KMS-11 (cell line): Measurements from ENCODE around the gene KSR2.

Experiments used
- H2AFZ ChIP-seq: fragments of 200-600 bp; sonication (generic); 2 replicates; pipeline ENCODE4 v1.6.1; 2016; ENCODE audit warnings: antibody characterized with exemption, mixed run types, low read depth
- H3K27ac ChIP-seq: fragments of 200-600 bp; sonication (generic); 2 replicates; pipeline ENCODE4 v1.6.1; 2016; ENCODE audit warnings: mild to moderate bottlenecking, mixed run types
- H3K27me3 ChIP-seq: fragments of 200-600 bp; sonication (generic); 2 replicates; pipeline ENCODE4 v1.6.1; 2017; ENCODE audit warnings: mild to moderate bottlenecking, low read depth, mixed run types, moderate library complexity; ENCODE audit not compliant: insufficient read depth
- H3K36me3 ChIP-seq: fragments of 200-600 bp; sonication (generic); 2 replicates; pipeline ENCODE4 v1.6.1; 2017; ENCODE audit warnings: mild to moderate bottlenecking, mixed run types; ENCODE audit not compliant: insufficient read depth
- H3K4me1 ChIP-seq: fragments of 200-600 bp; sonication (generic); 2 replicates; pipeline ENCODE4 v1.6.1; 2016; ENCODE audit warnings: mild to moderate bottlenecking, low read depth, mixed run types; ENCODE audit not compliant: poor library complexity, severe bottlenecking
- H3K4me2 ChIP-seq: fragments of 200-600 bp; sonication (generic); 2 replicates; pipeline ENCODE4 v1.7.0; 2016; ENCODE audit warnings: mild to moderate bottlenecking, mixed run types
- H3K4me3 ChIP-seq: fragments of 200-600 bp; sonication (generic); IDR thresholded peaks from 2 replicates; pipeline ENCODE4 v1.6.1; 2017; ENCODE audit warnings: low read depth, low read length, mixed read lengths; ENCODE audit not compliant: insufficient read depth
- H3K79me2 ChIP-seq: fragments of 200-600 bp; sonication (generic); 2 replicates; pipeline ENCODE4 v1.6.1; 2016; ENCODE audit warnings: low read depth, mixed run types; ENCODE audit not compliant: insufficient read depth
- H3K9ac ChIP-seq: fragments of 200-600 bp; sonication (generic); 2 replicates; pipeline ENCODE4 v1.6.1; 2016; ENCODE audit warnings: mild to moderate bottlenecking, mixed run types
- H4K20me1 ChIP-seq: fragments of 200-600 bp; sonication (generic); 2 replicates; pipeline ENCODE4 v1.6.1; 2016; ENCODE audit warnings: mild to moderate bottlenecking, mixed run types; ENCODE audit not compliant: insufficient read depth
- CTCF ChIP-seq: fragments of 200-600 bp; sonication (generic); conservative IDR thresholded peaks from 2 replicates; pipeline ENCODE4 v1.6.1; 2017; ENCODE audit warnings: low read depth, mild to moderate bottlenecking, antibody characterized with exemption, low read length, moderate library complexity, mixed read lengths

KSR2 gene

GRCh38 chr12:117968151-117968789, 520 bp downstream of the KSR2 start:
- Histone ChIP-seq H3K9ac (peak overlapping the region; percentile 44; the same call in 1 of the 2 replicates), H3K4me1 (no peaks in the 10 kb centered on the region), H2AFZ (peak overlapping the region; percentile 73), H4K20me1 (no peaks in the 10 kb centered on the region), H3K36me3 (no peaks in the 10 kb centered on the region), H3K4me3 (no peak overlapping the region), H3K79me2 (no peaks in the 10 kb centered on the region), H3K4me2 (peak overlapping the region; percentile 25; the same call in 1 of the 2 replicates), H3K27me3 (no peaks in the 10 kb centered on the region), H3K27ac (peak overlapping the region; percentile 18; the same call in 1 of the 2 replicates)
- TF ChIP-seq CTCF: no peak

GRCh38 chr12:117967512-117967911, 1.3 kb downstream of the KSR2 start:
- Histone ChIP-seq H3K4me2 (no peak overlapping the region), H3K27me3 (no peaks in the 10 kb centered on the region), H4K20me1 (no peaks in the 10 kb centered on the region), H2AFZ (no peak overlapping the region), H3K79me2 (no peaks in the 10 kb centered on the region), H3K27ac (no peak overlapping the region), H3K36me3 (no peaks in the 10 kb centered on the region), H3K9ac (no peak overlapping the region), H3K4me3 (no peak overlapping the region), H3K4me1 (no peaks in the 10 kb centered on the region)
- TF ChIP-seq CTCF: no peak

GRCh38 chr12:117967043-117967442, 1.7 kb downstream of the KSR2 start:
- Histone ChIP-seq H3K36me3 (no peaks in the 10 kb centered on the region), H4K20me1 (no peaks in the 10 kb centered on the region), H3K27me3 (no peaks in the 10 kb centered on the region), H3K4me1 (no peaks in the 10 kb centered on the region), H3K9ac (no peak overlapping the region), H3K4me2 (no peak overlapping the region), H3K27ac (no peak overlapping the region), H3K79me2 (no peaks in the 10 kb centered on the region), H2AFZ (no peak overlapping the region), H3K4me3 (no peak overlapping the region)
- TF ChIP-seq CTCF: no peak

GRCh38 chr12:117966511-117966910, 2.3 kb downstream of the KSR2 start:
- Histone ChIP-seq H3K4me3 (no peak overlapping the region), H3K27me3 (no peaks in the 10 kb centered on the region), H4K20me1 (no peaks in the 10 kb centered on the region), H3K36me3 (no peaks in the 10 kb centered on the region), H3K4me2 (no peak overlapping the region), H3K4me1 (no peaks in the 10 kb centered on the region), H3K27ac (no peak overlapping the region), H2AFZ (no peak overlapping the region), H3K9ac (no peak overlapping the region), H3K79me2 (no peaks in the 10 kb centered on the region)
- no peak for TF ChIP-seq CTCF
